SK-N-SH (cell line): ENCODE results near the gene UNCX.
A peak's percentile ranks its signal among the peaks of the same experiment; 100 is the strongest.

Experiments used
- CHD2 ChIP-seq: fragments of 150-350 bp; IDR thresholded peaks from 2 replicates; pipeline ENCODE4 v1.6.1; 2018; ENCODE audit warnings: low read length; ENCODE audit not compliant: partially characterized antibody
- EZH2phosphoT487 ChIP-seq: fragments of 200-600 bp; sonication (generic); IDR thresholded peaks from 2 replicates; pipeline ENCODE4 v1.6.1; 2017; ENCODE audit warnings: low read depth, mixed run types, mild to moderate bottlenecking, antibody characterized with exemption, moderate library complexity, borderline replicate concordance
- FOSL2 ChIP-seq: IDR thresholded peaks from 2 replicates; pipeline ENCODE4 v1.4.0; 2012; ENCODE audit warnings: low read depth, mild to moderate bottlenecking, moderate library complexity, borderline replicate concordance
- FOXJ3 ChIP-seq: sonication (generic); formaldehyde crosslinking; IDR thresholded peaks from 2 replicates; pipeline ENCODE4 v1.5.1; 2020; ENCODE audit warnings: mild to moderate bottlenecking, missing genetic modification reagents
- POLR2AphosphoS5 ChIP-seq: IDR thresholded peaks from 2 replicates; pipeline ENCODE4 v1.6.1; 2012; ENCODE audit warnings: low read depth, low read length
- TCF12 ChIP-seq: IDR thresholded peaks from 2 replicates; pipeline ENCODE4 v1.4.0; 2012
- TF ChIP-seq, protein P1 (sequence below): fragments of 200-600 bp; sonication (generic); IDR thresholded peaks from 2 replicates; pipeline ENCODE4 v1.6.1; 2017; ENCODE audit warnings: antibody characterized with exemption, mild to moderate bottlenecking, moderate library complexity
- TF ChIP-seq, protein P2 (sequence below): IDR thresholded peaks from 2 replicates; pipeline ENCODE4 v1.4.0; 2012; ENCODE audit warnings: low read depth, borderline replicate concordance
- TF ChIP-seq, protein P3 (sequence below): IDR thresholded peaks from 2 replicates; pipeline ENCODE4 v1.4.0; 2012; ENCODE audit warnings: low read depth
- TF ChIP-seq, protein P4 (sequence below): IDR thresholded peaks from 2 replicates; pipeline ENCODE4; 2012
- TF ChIP-seq, protein P5 (sequence below): IDR thresholded peaks from 2 replicates; pipeline ENCODE4 v1.4.0; 2012; ENCODE audit warnings: low read depth, borderline replicate concordance
- TF ChIP-seq, protein P6 (sequence below): fragments of 150-350 bp; IDR thresholded peaks from 2 replicates; pipeline ENCODE4 v1.6.1; 2017; ENCODE audit warnings: antibody characterized with exemption, low read length, low read depth, borderline replicate concordance

DNA sequence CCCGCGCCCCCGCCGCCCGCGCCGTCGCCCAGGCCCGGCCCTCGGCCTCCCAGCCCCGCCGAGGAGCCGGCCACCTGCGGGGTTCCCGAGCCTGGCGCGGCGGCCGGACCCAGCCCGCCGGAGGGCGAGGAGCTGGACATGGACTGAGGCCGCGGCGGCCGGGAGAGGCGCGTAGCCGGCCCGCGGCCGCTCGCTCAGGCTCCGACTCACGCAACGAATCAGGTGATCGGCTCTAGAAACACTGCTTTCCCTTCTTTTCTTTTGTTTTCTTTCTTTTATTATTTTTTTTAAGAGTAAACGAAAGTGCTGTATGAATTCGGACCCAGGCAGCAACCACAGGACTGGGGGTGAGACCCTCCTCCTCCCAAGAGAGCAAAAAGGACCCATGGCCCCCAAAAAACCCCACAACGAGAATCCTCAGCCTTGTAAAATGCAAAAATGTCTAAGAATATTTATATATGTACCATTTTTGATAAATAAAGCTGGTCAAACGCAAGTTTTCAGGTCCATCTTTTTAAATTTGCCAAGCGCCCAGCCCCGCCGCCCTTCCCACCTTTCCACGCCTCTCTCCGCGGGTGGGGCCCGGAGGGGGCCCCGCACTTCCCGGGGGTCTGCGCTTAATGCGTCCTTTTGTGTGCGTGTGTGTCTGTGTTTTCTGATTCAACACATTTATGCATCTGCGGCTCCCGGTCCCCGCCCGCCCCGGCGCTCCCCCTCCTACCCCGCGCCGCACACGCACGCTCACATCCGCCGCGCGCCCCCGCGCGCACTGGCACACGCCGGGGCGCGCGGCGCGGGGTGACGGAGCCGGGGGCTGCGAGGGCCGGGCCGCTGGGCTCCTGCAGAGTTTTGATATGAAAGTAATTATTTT lies 4.4 kb downstream of the UNCX start:
- TF ChIP-seq CHD2 (no peak), TCF12 (no peak), EZH2phosphoT487 (peak; percentile 98), POLR2AphosphoS5 (no peak), FOSL2 (no peak), FOXJ3 (CRISPR knock-in tag) (no peak)
- TF ChIP-seq, protein P1, sequence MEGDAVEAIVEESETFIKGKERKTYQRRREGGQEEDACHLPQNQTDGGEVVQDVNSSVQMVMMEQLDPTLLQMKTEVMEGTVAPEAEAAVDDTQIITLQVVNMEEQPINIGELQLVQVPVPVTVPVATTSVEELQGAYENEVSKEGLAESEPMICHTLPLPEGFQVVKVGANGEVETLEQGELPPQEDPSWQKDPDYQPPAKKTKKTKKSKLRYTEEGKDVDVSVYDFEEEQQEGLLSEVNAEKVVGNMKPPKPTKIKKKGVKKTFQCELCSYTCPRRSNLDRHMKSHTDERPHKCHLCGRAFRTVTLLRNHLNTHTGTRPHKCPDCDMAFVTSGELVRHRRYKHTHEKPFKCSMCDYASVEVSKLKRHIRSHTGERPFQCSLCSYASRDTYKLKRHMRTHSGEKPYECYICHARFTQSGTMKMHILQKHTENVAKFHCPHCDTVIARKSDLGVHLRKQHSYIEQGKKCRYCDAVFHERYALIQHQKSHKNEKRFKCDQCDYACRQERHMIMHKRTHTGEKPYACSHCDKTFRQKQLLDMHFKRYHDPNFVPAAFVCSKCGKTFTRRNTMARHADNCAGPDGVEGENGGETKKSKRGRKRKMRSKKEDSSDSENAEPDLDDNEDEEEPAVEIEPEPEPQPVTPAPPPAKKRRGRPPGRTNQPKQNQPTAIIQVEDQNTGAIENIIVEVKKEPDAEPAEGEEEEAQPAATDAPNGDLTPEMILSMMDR: no peak
- TF ChIP-seq, protein P2, sequence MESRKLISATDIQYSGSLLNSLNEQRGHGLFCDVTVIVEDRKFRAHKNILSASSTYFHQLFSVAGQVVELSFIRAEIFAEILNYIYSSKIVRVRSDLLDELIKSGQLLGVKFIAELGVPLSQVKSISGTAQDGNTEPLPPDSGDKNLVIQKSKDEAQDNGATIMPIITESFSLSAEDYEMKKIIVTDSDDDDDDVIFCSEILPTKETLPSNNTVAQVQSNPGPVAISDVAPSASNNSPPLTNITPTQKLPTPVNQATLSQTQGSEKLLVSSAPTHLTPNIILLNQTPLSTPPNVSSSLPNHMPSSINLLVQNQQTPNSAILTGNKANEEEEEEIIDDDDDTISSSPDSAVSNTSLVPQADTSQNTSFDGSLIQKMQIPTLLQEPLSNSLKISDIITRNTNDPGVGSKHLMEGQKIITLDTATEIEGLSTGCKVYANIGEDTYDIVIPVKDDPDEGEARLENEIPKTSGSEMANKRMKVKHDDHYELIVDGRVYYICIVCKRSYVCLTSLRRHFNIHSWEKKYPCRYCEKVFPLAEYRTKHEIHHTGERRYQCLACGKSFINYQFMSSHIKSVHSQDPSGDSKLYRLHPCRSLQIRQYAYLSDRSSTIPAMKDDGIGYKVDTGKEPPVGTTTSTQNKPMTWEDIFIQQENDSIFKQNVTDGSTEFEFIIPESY: no peak
- TF ChIP-seq, protein P3, sequence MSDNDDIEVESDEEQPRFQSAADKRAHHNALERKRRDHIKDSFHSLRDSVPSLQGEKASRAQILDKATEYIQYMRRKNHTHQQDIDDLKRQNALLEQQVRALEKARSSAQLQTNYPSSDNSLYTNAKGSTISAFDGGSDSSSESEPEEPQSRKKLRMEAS: no peak
- TF ChIP-seq, protein P4, sequence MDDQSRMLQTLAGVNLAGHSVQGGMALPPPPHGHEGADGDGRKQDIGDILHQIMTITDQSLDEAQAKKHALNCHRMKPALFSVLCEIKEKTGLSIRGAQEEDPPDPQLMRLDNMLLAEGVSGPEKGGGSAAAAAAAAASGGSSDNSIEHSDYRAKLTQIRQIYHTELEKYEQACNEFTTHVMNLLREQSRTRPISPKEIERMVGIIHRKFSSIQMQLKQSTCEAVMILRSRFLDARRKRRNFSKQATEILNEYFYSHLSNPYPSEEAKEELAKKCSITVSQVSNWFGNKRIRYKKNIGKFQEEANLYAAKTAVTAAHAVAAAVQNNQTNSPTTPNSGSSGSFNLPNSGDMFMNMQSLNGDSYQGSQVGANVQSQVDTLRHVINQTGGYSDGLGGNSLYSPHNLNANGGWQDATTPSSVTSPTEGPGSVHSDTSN: no peak
- TF ChIP-seq, protein P5, sequence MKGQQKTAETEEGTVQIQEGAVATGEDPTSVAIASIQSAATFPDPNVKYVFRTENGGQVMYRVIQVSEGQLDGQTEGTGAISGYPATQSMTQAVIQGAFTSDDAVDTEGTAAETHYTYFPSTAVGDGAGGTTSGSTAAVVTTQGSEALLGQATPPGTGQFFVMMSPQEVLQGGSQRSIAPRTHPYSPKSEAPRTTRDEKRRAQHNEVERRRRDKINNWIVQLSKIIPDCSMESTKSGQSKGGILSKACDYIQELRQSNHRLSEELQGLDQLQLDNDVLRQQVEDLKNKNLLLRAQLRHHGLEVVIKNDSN: no peak
- TF ChIP-seq, protein P6, sequence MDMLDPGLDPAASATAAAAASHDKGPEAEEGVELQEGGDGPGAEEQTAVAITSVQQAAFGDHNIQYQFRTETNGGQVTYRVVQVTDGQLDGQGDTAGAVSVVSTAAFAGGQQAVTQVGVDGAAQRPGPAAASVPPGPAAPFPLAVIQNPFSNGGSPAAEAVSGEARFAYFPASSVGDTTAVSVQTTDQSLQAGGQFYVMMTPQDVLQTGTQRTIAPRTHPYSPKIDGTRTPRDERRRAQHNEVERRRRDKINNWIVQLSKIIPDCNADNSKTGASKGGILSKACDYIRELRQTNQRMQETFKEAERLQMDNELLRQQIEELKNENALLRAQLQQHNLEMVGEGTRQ: no peak
